Endothelial cell of umbilical vein (primary cell): ENCODE measurements around the gene EOGT. TPM values are rescaled to one million over a fixed set of nuclear protein-coding genes. Genes with fewer than 3 reads are reported as not detected.

Experiments used
- BruUV-seq: library from RNA; stranded (reverse); fragments of 400-500 nt; replicated peaks from 2 replicates; lab custom pipeline; 2021; lab: Mats Ljungman, UMichigan
- CTCF ChIA-PET: fragments of 300-600, 350-600 bp; sonication (Branson Sonifier 250); formaldehyde crosslinking; loops from one replicate; lab custom pipeline; 2021; ENCODE audit warnings: antibody characterized with exemption, inconsistent platforms; lab: Charles Lee
- POLR2A ChIA-PET: fragments of 300-600, 350-600 bp; sonication (Branson Sonifier 250); formaldehyde crosslinking; loops from one replicate; lab custom pipeline; 2021; ENCODE audit warnings: antibody characterized with exemption, inconsistent platforms; lab: Charles Lee
- DNase-seq: peaks from one replicate; pipeline ENCODE4 v3.0.0-alpha.2; 2011; ENCODE audit warnings: low read depth, low spot score
- FAIRE-seq: peaks from 2 replicates; lab custom pipeline; 2011; peaks lifted over from hg19 to GRCh38; lab: Jason Lieb, UNC
- H2AFZ ChIP-seq: 2 replicates; pipeline ENCODE4 v1.6.0; 2012; ENCODE audit warnings: low read depth, low read length, control low read depth, inconsistent platforms
- H3K27ac ChIP-seq: 2 replicates; pipeline ENCODE4 v1.5.1; 2011; ENCODE audit warnings: low read depth, mild to moderate bottlenecking, control low read depth, low read length, moderate library complexity; ENCODE audit not compliant: insufficient read depth
- H3K27me3 ChIP-seq, 2 experiments: 2 replicates each; pipeline versions ENCODE4 v1.6.0 to v1.6.1; 2011; ENCODE audit warnings: low read length in 2 of 2, mixed read lengths in 1 of 2; ENCODE audit not compliant: control insufficient read depth in 2 of 2, insufficient read depth in 2 of 2
- H3K36me3 ChIP-seq, 2 experiments: 2 replicates in 1 of 2; 3 replicates in 1 of 2; pipeline ENCODE4 v1.5.1; 2011; ENCODE audit warnings: low read length in 2 of 2, mild to moderate bottlenecking in 1 of 2, moderate library complexity in 1 of 2; ENCODE audit not compliant: control insufficient read depth in 2 of 2, insufficient read depth in 2 of 2; ENCODE audit errors: extremely low read depth in 1 of 2
- H3K4me1 ChIP-seq: 3 replicates; pipeline ENCODE4 v1.5.1; 2011; ENCODE audit warnings: mild to moderate bottlenecking, low read length; ENCODE audit not compliant: control insufficient read depth, insufficient read depth; ENCODE audit errors: extremely low read depth
- H3K4me2 ChIP-seq: 2 replicates; pipeline ENCODE4 v1.6.1; 2011; ENCODE audit warnings: low read length, control low read depth, mixed read lengths; ENCODE audit not compliant: insufficient read depth
- H3K4me3 ChIP-seq, 3 experiments: fragments of 200-600 bp in 1 of 3; sonication (generic), shearing (Covaris generic) in 1 of 3; replicated peaks in 1 of 3; 2 replicates each; pipeline ENCODE4 v1.5.1; 2011 to 2016; ENCODE audit warnings: control low read depth in 3 of 3, low read length in 3 of 3, mild to moderate bottlenecking in 2 of 3, inconsistent platforms in 1 of 3, low read depth in 1 of 3, moderate library complexity in 1 of 3; ENCODE audit not compliant: insufficient read depth in 1 of 3
- H3K79me2 ChIP-seq: 2 replicates; pipeline ENCODE4 v1.6.0; 2012; ENCODE audit warnings: low read length, inconsistent platforms; ENCODE audit not compliant: control insufficient read depth, insufficient read depth
- H3K9ac ChIP-seq: replicated peaks from 2 replicates; pipeline ENCODE3; 2011; ENCODE audit warnings: low read length, control low read depth; ENCODE audit not compliant: insufficient read depth; ENCODE audit errors: extremely low read depth
- H3K9me1 ChIP-seq: replicated peaks from 3 replicates; pipeline ENCODE4 v1.6.0; 2011; ENCODE audit warnings: mild to moderate bottlenecking, low read length; ENCODE audit not compliant: control insufficient read depth, insufficient read depth; ENCODE audit errors: extremely low read depth
- H3K9me3 ChIP-seq: replicated peaks from 2 replicates; pipeline ENCODE4 v1.5.1; 2012; ENCODE audit warnings: low read length, inconsistent platforms; ENCODE audit not compliant: control insufficient read depth, insufficient read depth
- H4K20me1 ChIP-seq: replicated peaks from 2 replicates; pipeline ENCODE3; 2011; ENCODE audit warnings: mild to moderate bottlenecking, low read length; ENCODE audit not compliant: control insufficient read depth, insufficient read depth; ENCODE audit errors: extremely low read depth
- EZH2 ChIP-seq: IDR thresholded peaks from 2 replicates; pipeline ENCODE4 v1.6.1; 2012; ENCODE audit warnings: borderline replicate concordance, low read depth, mild to moderate bottlenecking, moderate library complexity, low read length, inconsistent platforms; ENCODE audit not compliant: severe bottlenecking
- FOS ChIP-seq: IDR thresholded peaks from 2 replicates; pipeline ENCODE4 v1.6.1; 2011; ENCODE audit warnings: mild to moderate bottlenecking, low read length, moderate library complexity, borderline replicate concordance; ENCODE audit not compliant: insufficient read depth
- GATA2 ChIP-seq: IDR thresholded peaks from 2 replicates; pipeline ENCODE4 v1.7.0; 2011; ENCODE audit warnings: low read depth, mild to moderate bottlenecking, moderate library complexity, mixed read lengths, low read length; ENCODE audit not compliant: insufficient read length, insufficient read depth
- JUN ChIP-seq: IDR thresholded peaks from 2 replicates; pipeline ENCODE4 v1.6.1; 2011; ENCODE audit warnings: borderline replicate concordance, low read depth; ENCODE audit not compliant: insufficient read length, insufficient read depth
- MYC ChIP-seq: IDR thresholded peaks from one replicate; pipeline ENCODE4 v1.6.1; 2011; ENCODE audit warnings: mild to moderate bottlenecking, low read depth, low read length
- POLR2A ChIP-seq: IDR thresholded peaks from 2 replicates; pipeline ENCODE4 v1.6.1; 2012; ENCODE audit warnings: low read depth, mild to moderate bottlenecking, control low read depth, low read length
- POLR2AphosphoS5 ChIP-seq: IDR thresholded peaks from 2 replicates; pipeline ENCODE4 v1.6.1; 2012; ENCODE audit warnings: low read depth, mild to moderate bottlenecking, control low read depth, low read length, moderate library complexity; ENCODE audit not compliant: insufficient read depth
- dilution Hi-C: fragments of 300-500 bp; cut with MboI; formaldehyde crosslinking; loops from one replicate; pipeline ENCODE4 v1.15.0; 2019; ENCODE audit warnings: low sequenced_read_pairs; ENCODE audit not compliant: extremely low pct_ligation_motif_present
- intact Hi-C: fragments of 100-400 bp; cut with micrococcal nuclease; formaldehyde crosslinking; loops from one replicate; pipeline ENCODE4 v1.10.0; 2022
- polyA plus RNA-seq, 4 experiments: library from polyadenylated mRNA; depleted of rRNA in 3 of 4; stranded (reverse) in 3 of 4; unstranded in 1 of 4; fragments of >200 nt; gene quantifications; 2 replicates each; pipeline versions ENCODE4 v1.2.1 to v1.2.3, GENCODE V29; 2011 to 2012; ENCODE audit warnings: missing spikeins in 1 of 4
- total RNA-seq: library from RNA; stranded (reverse); gene quantifications from 2 replicates; pipeline ENCODE4 v1.2.3, GENCODE V29; 2021
- TF ChIP-seq, protein P1 (sequence below), 2 donors: IDR thresholded peaks; 1 replicate in 1 of 2; 2 replicates in 1 of 2; pipeline ENCODE4 v1.5.1; 2011; ENCODE audit warnings: low read length in 2 of 2, mild to moderate bottlenecking in 2 of 2, moderate library complexity in 2 of 2, control low read depth in 1 of 2, inconsistent platforms in 1 of 2, low read depth in 1 of 2; ENCODE audit not compliant: insufficient read depth in 1 of 2; ENCODE audit errors: extremely low read depth in 1 of 2
- TF ChIP-seq, protein P2 (sequence below): IDR thresholded peaks from 2 replicates; pipeline ENCODE4 v1.6.1; 2011; ENCODE audit not compliant: insufficient read depth, insufficient read length

The EOGT gene
- total and polyA plus RNA-seq, 2 donors (not counting 3 experiments of a cell fraction or from before 2014, with no cell fraction given) = 35.6 to 99.4 TPM

DNA sequence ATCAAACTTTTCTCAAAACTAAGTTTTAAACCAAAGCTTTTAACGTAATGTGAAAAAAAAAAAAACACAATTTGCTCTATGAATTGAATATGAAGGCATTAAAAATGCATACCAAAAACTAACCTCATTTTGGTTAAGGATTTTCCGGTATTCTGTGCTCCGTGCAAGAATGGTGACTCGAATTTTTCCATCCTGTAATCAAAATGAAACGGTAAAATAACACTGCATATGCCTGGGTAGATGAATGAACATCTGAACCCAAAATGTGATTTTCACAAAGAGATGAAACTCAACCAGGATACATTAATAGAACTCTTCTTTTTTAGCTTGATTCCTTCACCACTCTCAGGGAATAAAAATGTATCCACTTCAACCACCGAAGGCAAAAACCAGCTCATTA is 26.2 kb downstream of the EOGT start:
- H3K9me1 ChIP-seq = no peaks in the 10 kb centered on the region
- no peaks in the 10 kb centered on the region for H3K4me1 ChIP-seq
- no peaks in the 10 kb centered on the region for H3K27me3 ChIP-seq
- no TSS peak for BruUV-seq
- dilution Hi-C loops (no loop called here), intact Hi-C loops (no loop called here)
- peaks cover 29 to 30% of the 10 kb centered on the region in 2 experiments for H3K36me3 ChIP-seq
- no peak overlapping the region for H2AFZ ChIP-seq
- no peak overlapping the region for H3K27ac ChIP-seq
- TF ChIP-seq GATA2 = no peak
- no peak for TF ChIP-seq POLR2A
- no peak for TF ChIP-seq JUN
- TF ChIP-seq FOS = no peak
- TF ChIP-seq, protein P1, sequence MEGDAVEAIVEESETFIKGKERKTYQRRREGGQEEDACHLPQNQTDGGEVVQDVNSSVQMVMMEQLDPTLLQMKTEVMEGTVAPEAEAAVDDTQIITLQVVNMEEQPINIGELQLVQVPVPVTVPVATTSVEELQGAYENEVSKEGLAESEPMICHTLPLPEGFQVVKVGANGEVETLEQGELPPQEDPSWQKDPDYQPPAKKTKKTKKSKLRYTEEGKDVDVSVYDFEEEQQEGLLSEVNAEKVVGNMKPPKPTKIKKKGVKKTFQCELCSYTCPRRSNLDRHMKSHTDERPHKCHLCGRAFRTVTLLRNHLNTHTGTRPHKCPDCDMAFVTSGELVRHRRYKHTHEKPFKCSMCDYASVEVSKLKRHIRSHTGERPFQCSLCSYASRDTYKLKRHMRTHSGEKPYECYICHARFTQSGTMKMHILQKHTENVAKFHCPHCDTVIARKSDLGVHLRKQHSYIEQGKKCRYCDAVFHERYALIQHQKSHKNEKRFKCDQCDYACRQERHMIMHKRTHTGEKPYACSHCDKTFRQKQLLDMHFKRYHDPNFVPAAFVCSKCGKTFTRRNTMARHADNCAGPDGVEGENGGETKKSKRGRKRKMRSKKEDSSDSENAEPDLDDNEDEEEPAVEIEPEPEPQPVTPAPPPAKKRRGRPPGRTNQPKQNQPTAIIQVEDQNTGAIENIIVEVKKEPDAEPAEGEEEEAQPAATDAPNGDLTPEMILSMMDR (IDR thresholded peaks at IDR 0.05; ENCODE audit: extremely low read depth in 1 of 2, insufficient read depth in 1 of 2, low read depth in 1 of 2, low read length in 2 of 2) = no peak
- TF ChIP-seq MYC = no peak
- TF ChIP-seq, protein P2, sequence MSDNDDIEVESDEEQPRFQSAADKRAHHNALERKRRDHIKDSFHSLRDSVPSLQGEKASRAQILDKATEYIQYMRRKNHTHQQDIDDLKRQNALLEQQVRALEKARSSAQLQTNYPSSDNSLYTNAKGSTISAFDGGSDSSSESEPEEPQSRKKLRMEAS = no peak
- TF ChIP-seq EZH2 = no peak
- TF ChIP-seq POLR2AphosphoS5 = no peak
- ChIA-PET POLR2A (no interaction called here), CTCF (no interaction called here)
- no peaks in the 10 kb centered on the region for H4K20me1 ChIP-seq
- H3K4me3 ChIP-seq = no peak overlapping the region
- no peak for DNase-seq
- no peaks in the 10 kb centered on the region for H3K79me2 ChIP-seq
- H3K9ac ChIP-seq = no peak overlapping the region
- H3K9me3 ChIP-seq = no peaks in the 10 kb centered on the region
- no peak for FAIRE-seq
- H3K4me2 ChIP-seq = no peak overlapping the region
